Spleen (tissue), 7 donors: Measurements from ENCODE around the gene ZPLD1.

ENCODE experiments used
- POLR2A ChIP-seq, 3 donors: fragments of 450-650 bp; IDR thresholded peaks; one replicate each; pipeline ENCODE4 v1.5.1; 2017; ENCODE audit warnings: antibody characterized with exemption in 3 of 3, mild to moderate bottlenecking in 1 of 3
- POLR2AphosphoS5 ChIP-seq, 3 donors: sonication (generic); formaldehyde crosslinking; IDR thresholded peaks; one replicate each; pipeline ENCODE4 v1.5.1; 2017; ENCODE audit warnings: antibody characterized with exemption in 3 of 3
- TF ChIP-seq, protein P1 (sequence below), 11 experiments: fragments of 200-600 bp in 7 of 11; fragments of 450-650 bp in 4 of 11; sonication (generic) in 4 of 11; IDR thresholded peaks in 8 of 11; conservative IDR thresholded peaks in 3 of 11; 1 replicate in 7 of 11; 2 replicates in 4 of 11; pipeline versions ENCODE4 v1.4.0 to v1.8.0; 2016 to 2021; ENCODE audit warnings: antibody characterized with exemption in 11 of 11, inconsistent platforms in 4 of 11, mild to moderate bottlenecking in 1 of 11
- donor health status: DM: no; HTN: no; CAD: no; lungs with moderate emphysema.
- donor health status: DM: no; HTN: no; CAD: no.
- donor health status: DM: no; HTN: no; CAD: no.

DNA sequence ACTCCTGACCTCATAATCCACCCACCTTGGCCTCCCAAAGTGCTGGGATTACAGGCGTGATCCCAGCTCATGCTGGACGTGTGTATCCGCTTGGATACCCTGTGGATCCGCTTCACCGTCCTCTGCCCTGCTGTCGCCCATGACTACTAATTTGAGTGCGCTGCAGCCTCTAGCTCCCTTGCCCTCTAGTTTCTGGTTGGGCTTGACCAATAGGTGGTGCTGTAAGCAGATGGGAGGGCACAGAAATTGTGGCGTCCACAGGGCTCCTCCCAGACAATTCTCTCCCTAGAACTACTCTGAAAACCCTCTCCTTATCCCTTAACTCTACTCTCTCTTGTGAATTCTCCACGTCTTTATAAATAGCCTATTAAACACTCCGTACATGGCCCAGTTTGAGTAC is 36.2 kb downstream of the ZPLD1 start:
- TF ChIP-seq POLR2AphosphoS5 (IDR thresholded peaks at IDR 0.05) (no peak), POLR2A (IDR thresholded peaks at IDR 0.05) (no peak)
- TF ChIP-seq, protein P1, sequence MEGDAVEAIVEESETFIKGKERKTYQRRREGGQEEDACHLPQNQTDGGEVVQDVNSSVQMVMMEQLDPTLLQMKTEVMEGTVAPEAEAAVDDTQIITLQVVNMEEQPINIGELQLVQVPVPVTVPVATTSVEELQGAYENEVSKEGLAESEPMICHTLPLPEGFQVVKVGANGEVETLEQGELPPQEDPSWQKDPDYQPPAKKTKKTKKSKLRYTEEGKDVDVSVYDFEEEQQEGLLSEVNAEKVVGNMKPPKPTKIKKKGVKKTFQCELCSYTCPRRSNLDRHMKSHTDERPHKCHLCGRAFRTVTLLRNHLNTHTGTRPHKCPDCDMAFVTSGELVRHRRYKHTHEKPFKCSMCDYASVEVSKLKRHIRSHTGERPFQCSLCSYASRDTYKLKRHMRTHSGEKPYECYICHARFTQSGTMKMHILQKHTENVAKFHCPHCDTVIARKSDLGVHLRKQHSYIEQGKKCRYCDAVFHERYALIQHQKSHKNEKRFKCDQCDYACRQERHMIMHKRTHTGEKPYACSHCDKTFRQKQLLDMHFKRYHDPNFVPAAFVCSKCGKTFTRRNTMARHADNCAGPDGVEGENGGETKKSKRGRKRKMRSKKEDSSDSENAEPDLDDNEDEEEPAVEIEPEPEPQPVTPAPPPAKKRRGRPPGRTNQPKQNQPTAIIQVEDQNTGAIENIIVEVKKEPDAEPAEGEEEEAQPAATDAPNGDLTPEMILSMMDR (IDR thresholded peaks at IDR 0.05 in 8 of 11, conservative IDR thresholded peaks at IDR 0.05 in 3 of 11), result no peak
